HG03095 (cell line): Measurements from ENCODE around the gene TGIF1.
"Not testable (repeated sequence)": the region's sequence is repeated elsewhere in the genome, so short reads cannot be mapped to it uniquely, and the experiment has no call there.

Experiments
- ATAC-seq: cut with Tn5 transposase; IDR thresholded peaks from one replicate; pipeline ENCODE4 v1.9.1; 2021; ENCODE audit warnings: moderate library complexity; ENCODE audit not compliant: unreplicated experiment

The TGIF1 gene

GRCh38 chr18:3450012-3450798, at the start of gene TGIF1:
Gene TGIF1 (plus strand): TSS chr18:3450172. CDS start chr18:3450490, 318 bp downstream.
- ATAC-seq, result no peak

- no peak for ATAC-seq
Measured at GRCh38 chr18:3400567-3401296, 49.2 kb upstream of the TGIF1 start.

DNA sequence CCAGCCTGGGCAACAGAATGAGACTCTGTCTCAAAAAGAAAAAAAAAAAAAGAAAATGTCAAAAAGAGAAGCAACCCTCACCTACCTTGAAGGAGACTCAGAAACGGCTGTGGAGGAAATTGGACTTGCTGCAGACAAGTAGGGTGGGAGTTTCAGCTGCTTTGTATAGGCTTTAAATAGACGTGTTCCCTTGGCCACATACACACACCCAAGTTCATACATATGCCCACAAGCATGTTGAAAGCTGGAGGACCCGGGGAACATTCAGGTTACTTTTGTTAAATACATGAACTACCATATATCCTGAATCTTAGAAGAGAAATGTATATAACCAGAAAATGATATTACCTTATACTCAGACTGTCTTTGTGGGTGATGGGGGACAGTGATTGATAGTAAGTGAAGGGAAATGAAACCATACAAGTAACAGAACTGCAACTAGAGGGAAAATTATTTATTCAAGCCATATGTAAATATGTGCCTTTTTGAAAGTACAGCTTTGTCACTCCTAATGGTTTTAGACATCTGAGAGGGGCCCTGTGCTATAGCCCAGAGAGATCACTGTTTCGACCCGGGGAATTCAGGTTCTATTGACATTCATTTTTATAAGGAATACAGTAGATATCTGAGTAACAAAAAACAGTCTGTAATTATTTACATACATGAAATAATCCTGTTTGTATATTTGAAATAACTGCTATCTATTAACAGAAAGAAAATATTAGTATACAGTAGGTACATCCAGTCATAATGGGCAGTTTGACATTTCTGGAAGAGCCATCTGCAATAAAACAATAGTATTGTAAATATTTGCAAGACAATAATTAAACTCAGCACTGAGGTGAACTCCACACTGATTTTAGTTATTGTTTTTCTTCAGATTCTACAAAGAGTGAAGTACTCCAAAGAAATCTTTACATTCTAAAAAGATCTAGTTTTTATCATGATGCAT, 48.0 kb upstream of the TGIF1 start:
- peak; percentile 92 for ATAC-seq

GRCh38 chr18:3402982-3403451, 47.0 kb upstream of the TGIF1 start:
- no peak for ATAC-seq

- ATAC-seq, result no peak
Measured at GRCh38 chr18:3405713-3406112, 44.3 kb upstream of the TGIF1 start.

GRCh38 chr18:3408107-3408506, 41.9 kb upstream of the TGIF1 start:
- no peak for ATAC-seq

DNA sequence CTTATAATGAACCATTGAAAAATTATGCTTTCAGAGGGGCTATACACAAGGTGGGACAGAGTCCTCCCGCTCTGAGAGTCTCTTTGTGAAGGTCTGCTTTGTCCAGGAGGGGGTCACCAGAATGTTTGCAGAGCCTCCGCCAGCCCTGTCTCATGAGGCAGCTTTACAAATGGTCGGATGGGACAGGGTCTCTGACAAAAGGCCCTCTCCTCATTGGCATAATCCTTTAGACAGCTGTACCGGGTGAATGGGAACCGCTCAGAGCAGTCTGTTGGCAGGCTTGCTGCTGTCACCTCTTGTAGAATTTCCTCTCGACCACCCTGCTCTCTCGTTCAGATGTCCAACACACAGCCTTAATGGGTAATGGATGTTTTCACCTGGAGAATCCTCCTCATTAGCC, 40.2 kb upstream of the TGIF1 start:
- no peak for ATAC-seq

GRCh38 chr18:3410273-3410672, 39.7 kb upstream of the TGIF1 start:
- no peak for ATAC-seq

- not testable (repeated sequence) for ATAC-seq
Measured at GRCh38 chr18:3410876-3411275, 39.1 kb upstream of the TGIF1 start.

- no peak for ATAC-seq
Measured at GRCh38 chr18:3411327-3411726, 38.6 kb upstream of the TGIF1 start.

DNA sequence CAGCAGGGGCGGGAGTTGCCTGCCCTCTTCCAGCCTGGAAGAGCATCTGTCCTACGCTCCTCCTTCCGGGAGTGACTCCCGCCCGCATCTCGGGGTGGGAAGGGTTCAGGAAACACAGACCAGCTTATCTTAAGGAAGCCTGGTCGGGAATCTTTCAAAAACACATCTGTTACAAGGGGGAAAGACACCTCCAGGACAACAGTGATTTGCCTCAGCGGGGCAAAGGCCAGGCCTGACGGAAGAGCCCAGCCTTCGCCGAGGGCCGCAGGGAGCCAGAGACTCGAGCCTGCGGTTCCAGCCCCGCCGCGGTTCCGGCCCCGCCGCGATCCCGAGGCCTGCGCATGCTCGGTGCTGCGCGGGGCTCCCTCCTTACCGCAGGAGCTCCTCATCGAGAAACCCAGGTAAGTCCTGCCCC, 38.1 kb upstream of the TGIF1 start:
- no peak for ATAC-seq

DNA sequence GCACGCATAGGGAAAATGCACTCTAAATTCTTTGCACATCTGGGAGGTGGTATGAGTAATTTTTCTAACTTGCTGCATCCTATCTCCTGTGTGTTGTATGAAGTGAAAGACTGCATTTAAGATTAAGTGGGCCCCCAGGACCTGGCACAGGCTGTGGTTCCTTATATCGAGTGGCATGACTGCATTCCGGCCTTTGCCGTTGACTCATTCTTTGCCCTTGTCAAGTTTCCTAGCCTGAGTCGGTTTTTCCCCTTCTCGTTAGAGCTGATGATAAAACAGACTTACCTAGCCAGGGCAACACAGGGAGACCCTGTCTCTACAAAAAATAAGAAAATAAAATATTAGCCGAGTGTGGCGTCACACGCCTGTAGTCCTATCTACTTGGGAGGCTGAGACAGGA, 37.4 kb upstream of the TGIF1 start:
- not testable (repeated sequence) for ATAC-seq

DNA sequence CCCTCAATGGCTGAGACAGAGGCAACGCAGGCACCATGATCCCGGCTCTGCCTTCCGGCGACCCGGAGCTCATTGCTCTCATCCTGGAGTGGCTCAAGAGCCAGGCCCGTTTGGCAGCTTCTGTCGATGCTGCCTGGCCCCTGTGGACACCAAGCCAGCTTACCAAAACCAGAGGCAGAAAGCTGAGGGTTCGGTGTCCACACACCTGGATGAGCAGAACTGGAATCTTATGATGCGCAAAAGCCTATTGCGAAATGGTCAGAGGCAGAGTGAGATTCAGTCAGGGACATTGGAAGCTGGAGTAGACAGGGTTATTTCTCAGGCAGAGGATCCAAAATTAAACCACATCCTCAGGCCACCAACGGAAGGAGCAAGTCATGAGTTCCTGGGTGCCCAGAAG, 34.9 kb upstream of the TGIF1 start:
- ATAC-seq, result no peak

- no peak for ATAC-seq
Measured at GRCh38 chr18:3418083-3418482, 31.9 kb upstream of the TGIF1 start.

- no peak for ATAC-seq
Measured at GRCh38 chr18:3420919-3421279, 29.1 kb upstream of the TGIF1 start.

- ATAC-seq, result no peak
Measured at GRCh38 chr18:3422905-3423304, 27.1 kb upstream of the TGIF1 start.

GRCh38 chr18:3424280-3424890, 25.6 kb upstream of the TGIF1 start:
- no peak for ATAC-seq

- no peak for ATAC-seq
Measured at GRCh38 chr18:3425030-3425429, 24.9 kb upstream of the TGIF1 start.

DNA sequence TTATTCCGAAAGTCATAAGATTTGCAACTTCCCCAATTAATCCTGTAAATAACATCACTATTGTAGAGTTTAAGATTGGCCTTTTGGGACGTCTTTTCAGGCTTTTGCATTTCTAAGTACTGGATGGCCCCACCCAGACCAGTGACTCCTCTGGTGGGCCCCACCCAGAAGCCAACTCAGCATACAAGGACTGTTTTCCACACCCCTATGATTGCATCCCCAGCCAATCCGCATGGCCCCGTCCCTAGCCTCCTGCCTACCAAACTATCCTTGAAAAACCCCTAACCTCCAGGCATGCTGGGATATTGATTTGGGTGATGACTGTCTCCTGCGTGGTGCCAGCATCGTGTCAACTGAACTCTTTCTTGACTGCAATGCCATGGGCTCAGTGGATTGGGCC, 24.5 kb upstream of the TGIF1 start:
- ATAC-seq, result no peak

DNA sequence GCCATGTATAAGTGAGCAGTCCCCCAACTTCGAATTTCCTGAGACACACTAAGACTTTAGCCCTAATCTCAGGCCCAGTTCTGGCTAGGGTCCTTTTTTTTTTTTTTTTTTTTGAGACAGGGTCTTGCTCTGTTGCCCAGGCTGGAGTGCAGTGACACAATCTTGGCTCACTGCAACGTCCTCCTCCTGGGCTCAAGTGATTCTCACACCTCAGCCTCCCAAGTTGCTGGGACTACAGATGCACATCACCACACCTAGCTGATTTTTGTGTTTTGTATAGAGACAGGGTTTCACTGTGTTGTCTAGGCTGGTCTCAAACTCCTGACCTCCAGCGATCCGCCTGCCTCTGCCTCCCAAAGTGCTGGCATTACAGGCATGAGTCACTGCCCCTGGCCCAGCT, 23.9 kb upstream of the TGIF1 start:
- no peak for ATAC-seq

- no peak for ATAC-seq
Measured at GRCh38 chr18:3427944-3428343, 22.0 kb upstream of the TGIF1 start.
